Coronary artery (tissue), 2 donors: ENCODE data around the gene GINS3.
"Not testable (repeated sequence)": the region's sequence is repeated elsewhere in the genome, so short reads cannot be mapped to it uniquely, and the experiment has no call there.

Source experiments
- DNase-seq: peaks from one replicate; pipeline ENCODE4 v3.0.0-alpha.2; 2017; ENCODE audit warnings: low spot score
- H3K27ac ChIP-seq, 2 donors: fragments of 200-600 bp; sonication (generic); one replicate each; pipeline ENCODE4 v1.5.1; 2016 to 2019
- H3K4me3 ChIP-seq: fragments of 200-600 bp; sonication (generic); 2 replicates; pipeline ENCODE4 v1.5.1; 2016; ENCODE audit warnings: mild to moderate bottlenecking, moderate library complexity
- TF ChIP-seq, protein P1 (sequence below): fragments of 200-600 bp; sonication (generic); IDR thresholded peaks from one replicate; pipeline ENCODE4 v1.5.1; 2019; ENCODE audit warnings: antibody characterized with exemption

Gene GINS3

DNA sequence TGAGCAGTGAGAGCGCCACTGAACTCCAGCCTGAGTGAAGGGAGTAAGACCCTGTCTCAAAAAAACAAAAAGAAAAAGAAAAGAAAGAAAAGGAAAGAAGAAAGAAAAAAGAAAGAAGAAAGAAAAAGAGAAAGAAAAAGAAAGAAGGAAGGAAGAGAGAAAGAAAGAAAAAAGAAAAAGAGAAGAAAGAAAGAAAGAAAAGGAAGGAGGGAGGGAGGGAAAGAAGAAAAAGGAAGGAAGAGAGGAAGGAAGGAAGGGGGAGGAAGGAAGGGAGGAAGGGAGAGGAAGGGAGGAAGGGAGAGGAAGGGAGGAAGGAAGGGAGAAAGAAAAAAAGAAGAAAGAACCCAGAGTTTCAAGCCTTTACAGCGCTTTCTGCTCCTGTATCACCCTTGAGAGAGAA is 19.1 kb downstream of the GINS3 start:
- TF ChIP-seq, protein P1, sequence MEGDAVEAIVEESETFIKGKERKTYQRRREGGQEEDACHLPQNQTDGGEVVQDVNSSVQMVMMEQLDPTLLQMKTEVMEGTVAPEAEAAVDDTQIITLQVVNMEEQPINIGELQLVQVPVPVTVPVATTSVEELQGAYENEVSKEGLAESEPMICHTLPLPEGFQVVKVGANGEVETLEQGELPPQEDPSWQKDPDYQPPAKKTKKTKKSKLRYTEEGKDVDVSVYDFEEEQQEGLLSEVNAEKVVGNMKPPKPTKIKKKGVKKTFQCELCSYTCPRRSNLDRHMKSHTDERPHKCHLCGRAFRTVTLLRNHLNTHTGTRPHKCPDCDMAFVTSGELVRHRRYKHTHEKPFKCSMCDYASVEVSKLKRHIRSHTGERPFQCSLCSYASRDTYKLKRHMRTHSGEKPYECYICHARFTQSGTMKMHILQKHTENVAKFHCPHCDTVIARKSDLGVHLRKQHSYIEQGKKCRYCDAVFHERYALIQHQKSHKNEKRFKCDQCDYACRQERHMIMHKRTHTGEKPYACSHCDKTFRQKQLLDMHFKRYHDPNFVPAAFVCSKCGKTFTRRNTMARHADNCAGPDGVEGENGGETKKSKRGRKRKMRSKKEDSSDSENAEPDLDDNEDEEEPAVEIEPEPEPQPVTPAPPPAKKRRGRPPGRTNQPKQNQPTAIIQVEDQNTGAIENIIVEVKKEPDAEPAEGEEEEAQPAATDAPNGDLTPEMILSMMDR, result no peak
- Histone ChIP-seq H3K4me3 (no peak overlapping the region), H3K27ac (no peak overlapping the region)
- DNase-seq, result no peak

DNA sequence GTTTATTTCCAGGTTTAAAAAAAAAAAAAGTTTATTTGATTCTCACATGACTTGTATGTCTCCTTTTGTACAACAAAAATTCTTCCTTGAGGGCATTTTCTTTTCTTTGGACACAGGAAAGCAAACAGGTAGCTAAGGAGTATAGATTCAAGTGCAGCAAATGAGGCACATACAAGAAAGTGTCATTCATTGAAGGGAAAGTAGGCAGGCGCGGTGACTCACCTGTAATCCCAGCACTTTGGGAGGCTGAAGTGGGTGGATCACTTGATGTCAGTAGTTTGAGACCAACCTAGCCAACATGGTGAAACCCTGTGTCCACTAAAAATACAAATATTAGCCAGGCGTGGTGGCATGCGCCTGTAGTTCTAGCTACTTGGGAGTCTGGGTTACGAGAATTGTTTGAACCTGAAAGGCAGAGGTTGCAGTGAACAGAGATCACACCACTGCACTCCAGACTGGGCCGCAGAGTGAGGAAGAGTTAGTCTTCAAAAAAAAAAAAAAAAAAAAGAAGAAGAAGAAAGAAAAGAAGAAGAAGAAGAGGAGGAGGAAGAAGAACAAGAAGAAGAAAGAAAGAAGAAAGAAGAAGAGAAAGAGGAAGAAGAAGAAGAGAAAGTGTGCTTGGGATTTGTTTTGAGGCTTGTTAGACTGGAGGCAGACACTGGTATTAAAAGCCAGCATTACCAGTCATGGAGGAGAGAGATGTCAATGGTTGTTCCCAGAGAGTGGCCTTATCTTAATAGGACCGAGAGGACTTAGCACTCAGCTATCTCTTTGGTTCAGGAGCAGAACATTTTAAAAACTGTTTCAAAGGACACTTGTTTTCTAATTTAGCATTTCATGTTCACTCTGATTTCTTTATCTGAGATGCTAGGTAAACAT is 19.7 kb downstream of the GINS3 start:
- no peak for DNase-seq
- Histone ChIP-seq H3K4me3 (no peak overlapping the region), H3K27ac (no peak overlapping the region)
- TF ChIP-seq, protein P1, result no peak

DNA sequence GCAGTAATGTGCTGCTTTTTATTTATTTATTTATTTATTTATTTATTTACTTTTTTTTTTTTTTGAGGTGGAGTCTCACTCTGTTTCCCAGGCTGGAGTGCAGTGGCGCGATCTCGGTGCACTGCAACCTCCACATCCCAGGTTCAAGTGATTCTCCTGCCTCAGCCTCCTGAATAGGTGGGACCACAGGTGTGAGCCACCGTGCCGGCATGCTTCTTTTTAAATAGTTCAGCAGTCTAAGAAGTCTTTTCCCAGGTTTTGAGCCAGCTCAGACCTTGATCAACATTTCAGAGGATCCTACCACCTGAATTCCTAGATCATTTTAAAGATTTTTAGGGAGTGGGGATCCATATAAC is 20.3 kb downstream of the GINS3 start:
- not testable (repeated sequence) for H3K4me3 ChIP-seq, DNase-seq, H3K27ac ChIP-seq

DNA sequence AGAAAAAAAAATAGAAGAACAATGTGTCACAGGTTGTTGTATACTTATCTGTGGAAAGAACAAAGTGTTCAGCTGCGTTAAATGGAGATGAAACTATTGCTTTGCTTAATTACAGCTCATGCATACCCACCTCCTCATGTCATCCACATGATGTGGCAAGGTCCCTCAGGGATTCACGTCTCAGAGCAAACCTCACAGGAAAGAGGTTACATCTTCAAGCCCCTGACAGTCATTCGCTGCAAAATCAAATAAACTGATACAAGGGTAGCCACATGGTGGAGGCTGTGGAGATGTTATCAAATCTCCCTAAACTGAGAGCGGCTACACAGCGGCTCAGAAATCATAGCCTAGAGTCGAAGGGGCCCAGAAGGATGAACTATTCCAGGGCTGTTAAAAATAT is 21.1 kb downstream of the GINS3 start:
- no peak overlapping the region for H3K4me3 ChIP-seq
- DNase-seq, result no peak
- H3K27ac ChIP-seq, result no peak overlapping the region
- TF ChIP-seq, protein P1, result no peak

DNA sequence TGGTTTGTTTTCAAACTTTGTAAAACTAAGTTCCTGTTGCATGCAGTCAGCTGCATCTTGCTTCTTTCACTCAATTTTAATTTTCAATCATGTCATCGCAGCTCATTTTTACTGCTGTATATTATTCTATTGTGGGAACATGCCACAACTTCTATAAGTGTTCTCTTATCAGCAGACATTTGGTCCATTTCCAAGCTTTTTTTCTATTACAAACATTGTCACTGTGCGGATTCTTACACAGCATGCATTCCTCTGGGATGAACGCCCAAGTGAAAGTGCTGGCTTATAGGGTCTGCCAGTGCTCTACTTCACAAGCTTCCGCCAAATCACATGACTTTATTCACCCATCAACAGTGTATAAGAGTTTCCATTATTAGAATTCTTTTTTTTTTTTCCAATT is 22.7 kb downstream of the GINS3 start:
- no peak for DNase-seq
- no peak overlapping the region for H3K27ac ChIP-seq
- TF ChIP-seq, protein P1, result no peak
- H3K4me3 ChIP-seq, result no peak overlapping the region

DNA sequence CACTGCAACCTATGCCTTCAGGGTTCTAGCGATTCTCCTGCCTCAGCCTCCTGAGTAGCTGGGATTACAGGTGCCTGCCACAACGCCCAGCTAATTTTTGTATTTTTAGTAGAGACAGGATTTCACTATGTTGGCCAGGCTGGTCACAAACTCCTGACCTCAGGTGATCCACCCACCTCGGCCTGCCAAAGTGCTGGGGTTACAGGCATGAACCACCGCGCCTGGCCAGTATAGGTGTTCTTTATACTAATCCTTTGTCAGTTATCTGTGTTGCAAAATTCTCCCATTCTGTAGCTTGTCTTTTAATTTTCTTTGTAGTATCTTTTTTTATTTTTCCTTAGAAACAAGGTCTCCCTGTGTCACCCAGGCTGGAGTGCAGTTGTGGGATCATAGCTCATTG is 23.7 kb downstream of the GINS3 start:
- DNase-seq, H3K4me3 ChIP-seq, H3K27ac ChIP-seq: not testable (repeated sequence)

DNA sequence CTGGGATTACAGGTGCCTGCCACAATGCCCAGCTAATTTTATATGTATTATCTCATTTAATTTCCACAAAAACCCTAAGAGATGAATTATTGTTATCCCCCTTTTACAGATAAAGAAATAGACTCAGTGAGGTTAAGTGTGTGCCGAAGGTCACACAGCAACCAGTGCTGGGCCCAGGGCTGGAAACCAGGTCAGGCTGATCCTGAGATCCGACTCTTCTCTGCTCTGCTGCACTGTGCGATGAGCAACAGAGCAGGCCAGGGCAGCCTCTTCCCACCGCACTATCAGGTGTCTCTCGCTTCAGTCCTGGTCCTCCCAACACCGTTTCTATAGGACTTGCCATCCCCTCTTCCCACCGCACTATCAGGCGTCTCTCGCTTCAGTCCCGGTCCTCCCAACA is 24.8 kb downstream of the GINS3 start:
- H3K4me3 ChIP-seq, result no peak overlapping the region
- TF ChIP-seq, protein P1, result no peak
- H3K27ac ChIP-seq, result no peak overlapping the region
- DNase-seq, result no peak

DNA sequence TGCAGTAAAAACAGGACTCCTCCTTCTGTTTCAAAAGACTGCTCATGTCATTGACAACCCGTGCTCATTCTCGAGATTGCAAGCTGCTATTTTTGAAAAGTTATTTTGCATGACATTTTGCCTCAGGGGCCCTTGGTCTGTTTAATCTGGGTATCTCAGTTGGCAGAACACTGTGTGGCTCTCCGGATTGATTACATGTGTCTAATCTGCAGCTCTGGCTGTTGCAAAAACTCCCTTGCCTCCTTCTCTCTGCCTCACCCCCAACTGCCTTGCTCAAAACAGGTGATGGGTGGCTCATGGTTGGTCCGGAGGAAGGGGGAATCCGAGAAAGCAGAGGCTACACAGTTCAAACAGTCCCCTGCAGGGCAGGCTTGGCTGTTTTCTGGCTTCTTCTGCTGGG is 25.3 kb downstream of the GINS3 start:
- DNase-seq, result no peak
- Histone ChIP-seq H3K27ac (no peak overlapping the region), H3K4me3 (no peak overlapping the region)
- TF ChIP-seq, protein P1, result no peak
